Measurements from ENCODE around the gene SLC38A3. TPM values are rescaled to one million over a fixed set of nuclear protein-coding genes. Genes with fewer than 3 reads are reported as not detected.
A peak's percentile ranks its signal among the peaks of the same experiment; 100 is the strongest.

The SLC38A3 gene
- total RNA-seq, 1 donor from 2014 or later, result 1.8 TPM

DNA sequence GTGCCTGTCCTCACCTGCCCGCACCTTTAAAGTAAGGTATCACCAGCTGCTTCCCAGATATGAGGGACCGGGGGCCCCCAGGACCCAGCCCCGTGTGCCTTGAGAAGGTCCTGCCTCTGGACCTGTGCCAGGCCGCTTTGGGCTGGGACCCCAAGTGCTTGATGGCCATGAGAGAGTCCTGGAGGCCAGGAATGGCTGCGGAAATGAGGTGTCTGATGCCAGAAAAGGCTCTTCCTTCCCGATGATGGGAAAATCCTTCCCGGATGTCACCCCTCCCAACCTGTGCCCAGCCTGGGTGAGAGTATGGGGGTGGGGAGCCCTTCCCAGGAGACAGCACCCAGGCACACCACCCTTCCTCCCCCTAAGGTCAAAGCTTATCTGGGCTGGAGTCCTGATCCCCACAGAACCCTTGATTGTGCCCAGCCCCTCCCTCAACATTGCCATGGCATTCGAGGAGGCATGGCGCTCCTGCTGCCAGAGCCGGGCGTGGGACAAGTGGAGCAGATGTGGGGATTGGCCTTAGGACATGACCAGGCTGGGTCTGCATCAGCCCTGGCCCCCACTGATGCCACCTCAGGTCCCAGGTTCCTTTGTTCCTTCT is 35.7 kb upstream of the SLC38A3 start:
- no peak for DNase-seq (ENCODE audit: low read depth)

DNA sequence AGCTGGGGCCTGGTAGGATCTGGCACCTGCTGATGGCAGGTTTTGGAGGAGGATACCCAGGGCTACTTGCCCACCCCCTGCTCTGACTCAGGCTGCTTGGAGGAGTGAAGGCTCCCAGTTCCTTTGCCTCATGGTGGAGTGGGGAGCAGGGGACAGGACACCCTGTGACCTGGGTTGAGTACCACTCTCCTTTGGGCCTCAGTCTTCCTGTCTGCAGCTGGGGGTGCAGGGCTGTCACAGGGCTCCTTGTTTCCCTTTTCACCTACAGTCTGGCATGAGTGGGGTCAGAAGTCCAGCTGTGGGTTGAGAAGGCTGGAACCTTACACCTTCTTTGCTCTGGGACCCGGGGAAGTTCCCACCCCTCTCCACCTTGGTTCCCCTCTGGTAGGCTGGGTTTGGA is 35.2 kb upstream of the SLC38A3 start:
- DNase-seq (ENCODE audit: low read depth), result no peak

DNA sequence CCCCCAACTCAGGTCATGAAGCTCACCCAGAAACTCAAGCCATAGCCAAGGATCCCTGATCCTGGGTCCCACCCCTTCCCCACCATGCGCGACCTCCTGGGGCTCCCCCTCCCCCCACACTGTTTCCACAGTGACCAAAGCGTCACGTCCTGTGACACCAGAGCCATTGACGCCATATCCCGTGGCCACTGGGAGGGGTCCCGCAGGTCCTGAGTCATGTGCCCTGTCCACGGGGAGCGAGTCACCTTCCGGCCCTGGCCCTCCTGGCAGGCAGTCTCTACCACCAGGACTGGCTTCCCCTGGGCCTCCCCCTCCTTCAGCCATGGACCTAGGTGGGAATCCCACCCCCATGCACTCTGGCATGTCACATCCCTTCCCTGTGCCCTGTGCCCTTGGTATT is 34.4 kb upstream of the SLC38A3 start:
- DNase-seq (ENCODE audit: low read depth), result peak; percentile 67

DNA sequence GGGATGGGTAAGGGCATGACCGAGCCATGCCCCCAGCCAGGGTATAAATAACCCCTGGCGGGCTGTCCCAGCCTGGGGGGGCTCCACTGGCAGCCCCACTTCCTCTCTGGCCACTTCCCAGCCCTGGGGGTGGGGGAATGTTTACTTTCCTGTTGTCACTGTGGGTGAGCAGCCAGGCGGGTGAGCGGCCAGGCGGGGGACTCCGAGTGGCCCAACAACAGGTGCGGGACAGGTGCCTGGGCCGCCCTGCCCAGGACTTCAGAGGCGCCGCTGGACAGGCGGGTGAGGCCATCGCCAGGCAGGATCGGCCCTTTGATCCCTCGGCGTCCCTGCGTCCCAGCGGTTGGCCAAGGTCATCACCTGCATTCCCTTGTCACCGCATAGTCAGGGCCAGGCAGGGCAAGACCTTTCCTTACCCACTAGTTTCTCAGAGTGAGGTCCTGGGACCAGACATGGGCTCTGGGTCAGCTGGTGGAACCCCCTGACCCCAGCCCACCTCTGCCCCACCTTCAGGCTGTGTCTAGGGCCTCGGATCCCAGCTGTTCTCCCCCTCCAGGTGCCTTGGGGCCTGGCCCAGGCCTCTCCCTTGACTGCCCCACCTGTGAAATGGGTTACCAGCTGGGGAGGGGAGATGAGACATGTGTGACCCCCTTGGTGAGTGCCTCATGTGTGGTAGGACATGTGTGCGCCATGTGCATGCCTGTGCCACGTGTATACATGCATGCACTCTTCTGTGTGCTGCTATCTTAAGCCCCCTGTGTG is 33.4 kb upstream of the SLC38A3 start:
- DNase-seq (ENCODE audit: low read depth), result no peak

DNA sequence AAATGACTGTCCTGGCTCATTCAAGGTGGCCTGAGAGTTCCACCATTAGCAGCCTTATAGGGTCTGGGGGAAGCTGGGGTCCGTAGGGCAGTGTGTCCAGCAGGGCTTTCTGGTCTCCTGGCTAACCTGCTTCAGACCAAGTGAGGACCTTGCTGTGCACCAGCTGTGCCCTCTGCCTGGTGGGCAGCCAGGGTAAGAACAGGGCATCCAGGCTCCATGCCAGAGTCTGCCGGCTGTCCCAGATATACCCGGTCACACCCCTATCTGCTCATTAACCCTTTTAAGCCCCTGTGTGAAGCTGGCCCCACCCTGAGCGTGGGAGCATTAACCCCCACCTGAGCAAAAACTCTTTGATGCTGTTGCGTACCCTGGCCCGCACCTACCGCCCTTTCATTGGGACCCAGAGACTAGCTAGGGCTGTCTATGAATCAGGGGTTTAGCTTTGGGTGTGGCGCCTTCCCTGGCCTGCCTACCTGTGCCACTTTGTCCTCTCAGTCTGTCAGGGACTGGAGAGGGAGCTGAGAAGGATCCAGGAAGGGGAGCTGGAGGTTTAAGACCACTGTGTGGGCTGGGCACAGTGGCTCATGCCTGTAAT is 32.3 kb upstream of the SLC38A3 start:
- no peak for DNase-seq (ENCODE audit: low read depth)

DNA sequence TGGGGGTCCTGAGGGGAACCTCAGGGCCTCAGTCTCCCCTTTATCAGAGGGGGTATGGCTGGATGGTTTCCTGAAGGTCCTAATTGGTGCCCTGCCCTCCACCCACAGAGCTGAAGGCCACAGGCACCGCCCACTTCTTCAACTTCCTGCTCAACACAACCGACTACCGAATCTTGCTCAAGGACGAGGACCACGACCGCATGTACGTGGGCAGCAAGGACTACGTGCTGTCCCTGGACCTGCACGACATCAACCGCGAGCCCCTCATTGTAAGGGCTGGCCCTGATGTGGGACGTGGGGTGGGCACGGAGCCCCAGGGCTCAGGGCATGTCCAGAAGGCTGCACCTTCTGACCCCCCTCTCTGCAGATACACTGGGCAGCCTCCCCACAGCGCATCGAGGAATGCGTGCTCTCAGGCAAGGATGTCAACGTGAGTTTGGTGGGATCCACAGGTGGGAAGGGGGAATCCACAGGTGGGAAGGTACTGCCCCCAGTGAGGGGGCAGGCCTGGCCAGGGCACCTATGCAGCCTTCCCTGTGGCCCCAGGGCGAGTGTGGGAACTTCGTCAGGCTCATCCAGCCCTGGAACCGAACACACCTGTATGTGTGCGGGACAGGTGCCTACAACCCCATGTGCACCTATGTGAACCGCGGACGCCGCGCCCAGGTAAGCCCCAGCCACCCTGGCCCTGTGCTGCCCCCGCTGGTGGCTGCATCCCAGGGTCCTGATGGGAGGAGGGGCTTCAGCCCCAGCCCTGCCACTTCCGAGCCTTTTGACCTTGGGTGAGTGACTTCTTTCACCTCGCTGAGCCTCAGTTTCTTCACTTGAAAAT is 31.2 kb upstream of the SLC38A3 start:
- no peak for DNase-seq (ENCODE audit: low read depth)

DNA sequence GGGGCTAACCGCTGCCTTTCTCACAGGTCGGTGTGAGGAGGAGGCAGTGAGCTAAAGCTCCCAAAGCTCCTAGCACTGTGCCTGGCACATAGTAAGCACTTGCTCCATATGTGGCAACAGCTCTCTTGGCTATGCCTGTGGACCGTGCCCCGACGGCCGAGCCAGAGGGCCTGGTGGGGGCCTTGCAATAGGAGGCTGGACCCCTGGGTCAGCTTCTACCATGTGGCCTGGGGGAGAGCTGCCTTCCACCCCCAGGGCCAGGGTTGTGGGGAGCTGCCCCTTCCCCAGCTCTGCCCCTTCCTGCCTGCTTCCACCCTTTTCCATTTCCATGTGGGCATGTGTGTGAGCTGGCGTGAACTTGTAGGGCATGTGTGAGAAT is 30.6 kb upstream of the SLC38A3 start:
- DNase-seq (ENCODE audit: low read depth), result no peak

DNA sequence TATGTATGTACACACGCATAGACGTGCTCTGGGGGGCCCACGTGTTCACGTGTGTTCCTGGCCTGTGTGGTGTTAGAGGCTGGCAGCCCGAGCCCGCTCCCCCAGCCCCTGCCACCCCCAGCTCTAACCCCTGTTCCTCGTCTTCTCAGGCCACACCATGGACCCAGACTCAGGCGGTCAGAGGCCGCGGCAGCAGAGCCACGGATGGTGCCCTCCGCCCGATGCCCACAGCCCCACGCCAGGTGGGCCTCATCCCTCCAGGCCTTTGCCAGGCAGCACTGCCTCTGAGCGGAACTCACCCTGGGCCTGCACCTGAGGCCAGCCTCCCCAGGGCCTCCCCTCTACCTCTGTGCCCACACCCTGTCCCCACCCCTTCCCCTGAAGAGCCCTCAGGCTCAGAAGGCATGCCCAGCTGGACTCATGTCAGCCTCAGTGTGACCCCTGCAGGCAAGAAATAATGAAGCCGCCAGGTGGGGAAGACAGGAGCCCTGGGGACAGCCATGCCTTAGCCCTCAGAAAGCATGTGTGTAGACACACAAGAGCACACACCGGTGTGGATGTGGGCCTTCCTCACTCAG is 30.0 kb upstream of the SLC38A3 start:
- DNase-seq (ENCODE audit: low read depth), result no peak

DNA sequence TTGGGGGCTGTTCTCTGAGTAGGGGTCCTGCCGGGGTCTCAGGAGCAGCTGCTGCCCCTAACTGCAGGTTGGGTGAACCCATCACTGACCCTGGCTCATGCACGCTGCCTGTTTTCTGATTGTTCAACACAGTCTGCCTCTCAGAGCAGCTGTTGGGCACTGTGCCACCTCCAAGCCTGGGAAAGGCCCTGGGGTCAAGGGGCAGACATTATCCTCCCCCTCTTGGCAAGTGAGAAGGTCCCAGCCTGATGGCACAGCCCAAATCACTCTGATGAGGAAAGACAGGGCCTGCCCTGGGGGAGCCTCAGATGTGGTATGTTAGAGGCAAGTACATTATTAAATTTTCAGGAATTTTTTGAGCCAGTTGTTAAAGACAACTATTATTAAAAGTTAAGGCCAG is 27.7 kb upstream of the SLC38A3 start:
- DNase-seq (ENCODE audit: low read depth), result no peak

DNA sequence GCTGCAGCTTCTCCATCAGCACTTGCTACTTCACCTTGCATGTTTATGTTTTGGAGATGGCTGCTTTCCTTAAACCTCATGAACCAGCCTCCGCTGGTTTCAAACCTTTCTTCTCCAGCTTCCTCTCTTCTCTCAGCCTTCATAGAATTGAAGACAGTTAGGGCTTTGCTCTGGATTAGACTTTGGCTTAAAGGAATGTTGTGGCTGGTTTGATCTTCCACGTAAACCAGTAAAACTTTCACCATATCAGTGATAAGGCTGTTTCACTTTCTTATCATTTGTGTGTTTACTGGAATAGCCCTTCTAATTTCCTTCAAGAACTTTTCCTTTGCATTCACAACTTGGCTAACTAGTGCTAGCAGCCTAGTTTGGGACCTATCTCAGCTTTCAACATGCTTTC is 25.4 kb upstream of the SLC38A3 start:
- DNase-seq (ENCODE audit: low read depth), result no peak

DNA sequence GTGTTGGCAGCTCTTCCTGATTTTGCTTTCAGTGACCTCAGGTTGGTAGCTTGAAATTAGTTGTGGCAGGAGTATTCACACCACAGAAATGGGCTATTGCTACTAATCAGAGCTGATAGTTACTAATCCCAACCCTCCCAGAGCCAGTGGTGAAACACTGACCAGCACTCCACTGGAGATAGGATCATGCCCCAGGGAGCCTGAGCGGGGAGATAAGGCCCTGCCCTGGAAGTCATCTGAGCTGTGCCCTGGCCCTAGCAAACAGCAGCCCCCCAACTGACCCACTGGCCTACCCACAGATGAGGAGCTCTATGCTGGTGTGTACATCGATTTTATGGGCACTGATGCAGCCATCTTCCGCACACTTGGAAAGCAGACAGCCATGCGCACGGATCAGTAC is 23.1 kb upstream of the SLC38A3 start:
- no peak for DNase-seq (ENCODE audit: low read depth)

DNA sequence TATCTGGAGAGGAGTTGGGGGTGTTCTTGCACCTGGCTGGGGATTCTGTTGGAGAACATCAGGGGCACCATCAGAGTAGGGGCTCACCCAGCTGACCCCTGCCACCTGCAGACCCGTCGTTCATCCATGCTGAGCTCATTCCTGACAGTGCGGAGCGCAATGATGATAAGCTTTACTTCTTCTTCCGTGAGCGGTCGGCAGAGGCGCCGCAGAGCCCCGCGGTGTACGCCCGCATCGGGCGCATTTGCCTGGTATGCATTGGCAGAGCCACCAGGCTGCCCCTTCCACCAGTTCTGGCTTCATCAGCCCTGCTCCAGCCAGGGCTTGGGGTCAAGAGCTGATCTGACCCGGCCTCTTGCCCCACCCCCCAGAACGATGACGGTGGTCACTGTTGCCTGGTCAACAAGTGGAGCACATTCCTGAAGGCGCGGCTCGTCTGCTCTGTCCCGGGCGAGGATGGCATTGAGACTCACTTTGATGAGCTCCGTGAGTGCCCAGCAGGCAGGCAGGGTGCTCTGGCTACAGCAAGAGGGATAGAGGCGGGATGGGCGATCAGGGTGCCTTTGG is 22.5 kb upstream of the SLC38A3 start:
- no peak for DNase-seq (ENCODE audit: low read depth)

DNA sequence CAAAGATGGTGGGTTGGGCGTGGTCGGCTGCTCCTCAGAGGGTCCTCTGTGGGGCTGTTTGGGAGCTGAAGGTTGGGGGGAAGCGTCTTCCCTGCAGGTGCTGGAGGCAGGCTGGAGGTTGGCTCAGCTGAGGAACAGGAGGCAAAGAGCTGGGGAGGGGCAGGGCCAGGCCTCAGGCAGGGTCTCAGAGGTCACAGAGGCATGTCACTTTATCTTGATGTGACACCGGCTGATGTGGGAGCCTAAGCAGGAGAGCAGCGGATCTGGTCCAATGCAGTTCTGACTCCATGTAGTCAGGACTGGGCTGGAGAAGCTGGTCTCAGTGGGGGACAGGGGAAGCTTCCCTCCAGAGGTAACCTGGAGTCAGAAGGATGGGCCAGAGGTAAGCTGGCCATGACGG is 21.3 kb upstream of the SLC38A3 start:
- DNase-seq (ENCODE audit: low read depth), result no peak

DNA sequence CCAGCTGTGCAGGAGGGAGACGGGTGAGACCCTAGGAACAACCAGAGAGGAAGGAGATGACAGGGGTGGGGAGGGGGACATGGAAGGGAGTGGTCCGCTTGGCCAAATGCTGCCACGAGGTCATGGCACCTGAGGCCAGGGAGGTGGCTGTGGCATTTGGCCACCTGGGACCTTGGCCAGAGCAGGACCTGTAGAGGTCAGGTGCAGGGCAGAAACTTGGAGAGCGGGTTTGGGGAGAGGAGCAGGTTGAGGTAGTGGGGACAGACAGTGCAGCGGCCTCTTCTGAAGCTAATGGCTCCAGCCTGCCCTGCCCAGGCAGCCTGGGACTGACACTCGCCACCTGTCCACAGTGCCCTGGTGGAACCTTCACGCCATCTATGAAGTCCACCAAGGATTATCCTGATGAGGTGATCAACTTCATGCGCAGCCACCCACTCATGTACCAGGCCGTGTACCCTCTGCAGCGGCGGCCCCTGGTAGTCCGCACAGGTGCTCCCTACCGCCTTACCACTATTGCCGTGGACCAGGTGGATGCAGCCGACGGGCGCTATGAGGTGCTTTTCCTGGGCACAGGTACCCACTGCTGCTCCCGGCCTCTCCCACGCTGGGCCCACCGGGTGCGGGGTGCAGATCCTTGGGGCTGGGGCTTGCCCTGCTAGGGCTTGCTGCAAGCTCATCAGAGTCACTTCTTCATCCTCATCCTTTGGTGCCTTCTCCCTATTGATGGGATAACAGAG is 20.7 kb upstream of the SLC38A3 start:
- no peak for DNase-seq (ENCODE audit: low read depth)

DNA sequence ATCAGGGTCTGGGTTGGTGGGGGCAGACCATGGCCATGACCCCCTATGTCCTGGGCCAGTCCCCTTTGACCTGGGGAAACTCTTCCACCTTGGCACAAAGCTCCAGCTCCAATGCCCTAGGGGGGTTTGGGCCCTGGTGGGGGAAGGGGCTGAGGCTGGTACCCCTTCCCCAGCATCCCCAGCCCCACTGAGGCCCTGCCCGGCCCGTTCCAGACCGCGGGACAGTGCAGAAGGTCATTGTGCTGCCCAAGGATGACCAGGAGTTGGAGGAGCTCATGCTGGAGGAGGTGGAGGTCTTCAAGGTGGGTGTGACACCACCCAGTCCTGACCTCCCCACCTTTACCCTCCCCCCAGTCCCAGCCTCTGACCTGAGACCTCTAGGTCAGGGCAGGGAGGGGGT is 19.8 kb upstream of the SLC38A3 start:
- DNase-seq (ENCODE audit: low read depth), result no peak

DNA sequence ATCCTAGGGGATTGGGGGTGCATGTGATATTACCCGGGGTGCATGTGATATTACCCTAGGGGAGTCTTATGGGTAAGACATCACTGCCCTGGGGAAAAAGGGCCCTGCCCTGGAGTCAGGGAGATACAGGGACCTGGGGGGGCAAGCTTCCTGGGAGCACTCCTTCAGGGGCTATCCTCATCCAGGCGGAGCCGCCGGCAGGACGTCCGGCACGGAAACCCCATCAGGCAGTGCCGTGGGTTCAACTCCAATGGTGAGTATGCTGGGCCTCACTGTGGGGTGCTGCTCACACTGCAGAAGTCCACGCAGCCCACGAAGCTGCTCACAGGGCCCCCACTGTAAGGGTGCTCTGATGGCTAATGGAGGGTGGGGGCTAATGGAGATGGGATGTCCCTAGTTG is 19.0 kb upstream of the SLC38A3 start:
- no peak for DNase-seq (ENCODE audit: low read depth)

DNA sequence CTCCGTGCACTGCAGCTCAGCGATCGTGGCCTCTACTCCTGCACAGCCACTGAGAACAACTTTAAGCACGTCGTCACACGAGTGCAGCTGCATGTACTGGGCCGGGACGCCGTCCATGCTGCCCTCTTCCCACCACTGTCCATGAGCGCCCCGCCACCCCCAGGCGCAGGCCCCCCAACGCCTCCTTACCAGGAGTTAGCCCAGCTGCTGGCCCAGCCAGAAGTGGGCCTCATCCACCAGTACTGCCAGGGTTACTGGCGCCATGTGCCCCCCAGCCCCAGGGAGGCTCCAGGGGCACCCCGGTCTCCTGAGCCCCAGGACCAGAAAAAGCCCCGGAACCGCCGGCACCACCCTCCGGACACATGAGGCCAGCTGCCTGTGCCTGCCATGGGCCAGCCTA is 17.3 kb upstream of the SLC38A3 start:
- no peak for DNase-seq (ENCODE audit: low read depth)

DNA sequence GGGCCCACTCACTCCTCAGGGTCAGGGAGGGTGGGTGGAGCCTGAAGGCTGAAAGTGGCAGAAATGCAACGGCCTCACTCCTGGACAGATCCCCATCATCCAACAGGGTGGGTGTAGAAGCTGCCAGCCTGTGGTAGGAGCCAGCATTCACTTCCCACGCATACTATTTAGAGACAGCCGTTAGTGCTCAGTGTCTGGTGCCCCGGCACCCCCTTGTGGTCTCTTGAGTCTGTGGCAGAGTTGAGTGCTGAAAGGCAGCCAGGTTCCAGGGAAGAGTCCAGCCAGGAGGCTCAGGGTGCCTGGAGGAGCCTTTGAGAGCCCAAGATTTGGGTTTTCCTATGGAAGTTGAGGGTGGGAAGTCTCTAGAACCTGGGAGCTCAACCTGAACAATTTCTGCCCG is 15.8 kb upstream of the SLC38A3 start:
- peak; percentile 76 for DNase-seq (ENCODE audit: low read depth)

DNA sequence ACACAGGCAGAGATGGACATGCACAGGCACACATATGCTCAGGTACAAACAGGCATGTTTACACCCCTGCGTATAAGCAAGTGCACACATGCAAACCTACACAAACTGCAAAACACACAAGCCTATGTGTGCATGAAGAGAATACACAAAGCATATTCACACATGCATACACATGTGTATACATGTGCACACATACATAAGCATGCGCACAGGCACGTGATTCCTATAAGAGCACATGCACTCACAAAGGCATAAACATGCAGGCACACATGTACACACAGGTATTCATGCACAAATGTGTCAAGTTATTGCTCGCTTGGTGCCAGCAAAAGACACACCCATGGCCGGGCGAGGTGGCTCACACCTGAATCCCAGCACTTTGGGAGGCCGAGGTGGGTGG is 15.1 kb upstream of the SLC38A3 start:
- DNase-seq (ENCODE audit: low read depth), result no peak

DNA sequence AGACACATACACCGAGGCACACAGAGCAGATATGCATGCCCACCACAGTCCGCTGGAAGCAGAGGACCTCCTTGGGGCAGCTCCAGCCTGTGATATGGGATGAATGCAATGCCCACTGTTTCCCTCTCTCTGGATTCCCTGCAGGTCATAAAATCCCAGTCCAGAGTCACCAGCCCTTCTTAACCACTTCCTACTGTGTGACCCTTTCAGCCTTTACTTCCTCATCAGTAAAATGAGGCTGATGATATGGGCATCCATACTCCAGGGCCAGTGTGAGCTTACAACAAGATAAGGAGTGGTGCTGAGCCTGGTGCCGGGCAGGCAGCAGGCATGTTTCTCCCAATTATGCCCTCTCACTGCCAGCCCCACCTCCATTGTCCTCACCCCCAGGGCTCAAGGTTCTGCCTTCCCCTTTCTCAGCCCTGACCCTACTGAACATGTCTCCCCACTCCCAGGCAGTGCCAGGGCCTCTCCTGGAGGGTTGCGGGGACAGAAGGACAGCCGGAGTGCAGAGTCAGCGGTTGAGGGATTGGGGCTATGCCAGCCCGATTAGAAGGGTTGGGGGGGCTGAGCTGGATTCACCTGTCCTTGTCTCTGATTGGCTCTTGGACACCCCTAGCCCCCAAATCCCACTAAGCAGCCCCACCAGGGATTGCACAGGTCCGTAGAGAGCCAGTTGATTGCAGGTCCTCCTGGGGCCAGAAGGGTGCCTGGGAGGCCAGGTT is 14.0 kb upstream of the SLC38A3 start, which contains the start of gene GNAT1:
Gene GNAT1, plus strand, starts transcription at position 675 of the 725 bp plus-strand sequence. CDS start 116 bp downstream, outside the sequence.
- DNase-seq (ENCODE audit: low read depth), result peak; percentile 16

Data from renal cortical epithelial cell (primary cell).